A549 (cell line): Measurements from ENCODE around the gene DLG2. TPM values are rescaled to one million over a fixed set of nuclear protein-coding genes. Genes with fewer than 3 reads are reported as not detected.

ENCODE experiments used
- ATAC-seq, 2 experiments: fragments of 200-7000 bp in 1 of 2; fragments of >200 bp in 1 of 2; cut with Nextera tagmentation in 1 of 2; cut with Tn5 transposase in 1 of 2; 3 replicates each; pipeline versions ENCODE4 v1.8.0 to v1.9.1; 2018 to 2020; ENCODE audit warnings: mild to moderate bottlenecking in 1 of 2, moderate library complexity in 1 of 2
- CTCF ChIA-PET: fragments of 300-600 bp; sonication (Branson Sonifier 250); formaldehyde crosslinking; extraction: SDS; loops from one replicate; lab custom pipeline; 2021; ENCODE audit warnings: antibody characterized with exemption, inconsistent platforms; lab: Yijun Ruan, JAX
- POLR2A ChIA-PET: fragments of 350-600 bp; formaldehyde crosslinking; extraction: SDS; loops from one replicate; lab custom pipeline; 2021; ENCODE audit warnings: antibody characterized with exemption, inconsistent platforms; lab: Yijun Ruan, JAX
- DNase-seq, 2 experiments: peaks; one replicate each; pipeline versions ENCODE4 v3.0.0 to v3.0.0-alpha.2; 2011 to 2016; ENCODE audit warnings: low read depth in 1 of 2, low spot score in 1 of 2
- FAIRE-seq: peaks from 2 replicates; lab custom pipeline; 2011; peaks lifted over from hg19 to GRCh38; lab: Jason Lieb, UNC
- H3K27ac ChIP-seq, 2 experiments: fragments of >200 bp; sonication (Bioruptor Twin); formaldehyde crosslinking; 3 replicates each; pipeline ENCODE4 v1.5.1; 2016 to 2017
- H3K4me1 ChIP-seq: fragments of >200 bp; sonication (Bioruptor Twin); formaldehyde crosslinking; 3 replicates; pipeline ENCODE4 v1.6.1; 2016
- H3K4me2 ChIP-seq: fragments of >200 bp; sonication (Bioruptor Twin); formaldehyde crosslinking; 3 replicates; pipeline ENCODE4 v1.6.1; 2016
- H3K4me3 ChIP-seq: fragments of >200 bp; sonication (Bioruptor Twin); formaldehyde crosslinking; 3 replicates; pipeline ENCODE4 v1.5.1; 2016
- H3K9me3 ChIP-seq: fragments of >200 bp; sonication (Bioruptor Twin); formaldehyde crosslinking; 3 replicates; pipeline ENCODE4 v1.6.1; 2016
- CEBPB ChIP-seq, 2 experiments: fragments of >200 bp in 1 of 2; sonication (Bioruptor Twin) in 1 of 2; formaldehyde crosslinking in 1 of 2; IDR thresholded peaks; 2 replicates each; pipeline ENCODE4 v1.6.1; 2012 to 2016
- CHD2 ChIP-seq: fragments of 150-350 bp; IDR thresholded peaks from 2 replicates; pipeline ENCODE4 v1.6.1; 2014; ENCODE audit warnings: low read length; ENCODE audit not compliant: partially characterized antibody
- CTCF ChIP-seq: fragments of >200 bp; sonication (Bioruptor Twin); formaldehyde crosslinking; IDR thresholded peaks from 3 replicates; pipeline ENCODE4 v1.5.1; 2016
- ELK1 ChIP-seq: fragments of 150-350 bp; IDR thresholded peaks from 2 replicates; pipeline ENCODE4 v1.6.1; 2014; ENCODE audit warnings: low read depth, mild to moderate bottlenecking, low read length
- EP300 ChIP-seq, 2 experiments: fragments of >200 bp; sonication (Bioruptor Twin); formaldehyde crosslinking; IDR thresholded peaks; 2 replicates in 1 of 2; 3 replicates in 1 of 2; pipeline ENCODE4 v1.6.1; 2016 to 2017
- ESRRA ChIP-seq: fragments of 150-350 bp; IDR thresholded peaks from 2 replicates; pipeline ENCODE4 v1.6.1; 2014; ENCODE audit warnings: mild to moderate bottlenecking, low read length, borderline replicate concordance
- FOSB ChIP-seq: fragments of 250-450 bp; sonication (Bioruptor Pico); IDR thresholded peaks from 2 replicates; pipeline ENCODE4 v1.5.0; 2020; ENCODE audit warnings: mild to moderate bottlenecking, moderate library complexity
- FOXS1 ChIP-seq: fragments of 250-450 bp; sonication (Bioruptor Pico); IDR thresholded peaks from 2 replicates; pipeline ENCODE4 v1.5.0; 2020; ENCODE audit warnings: mild to moderate bottlenecking, moderate library complexity
- GATA3 ChIP-seq: IDR thresholded peaks from 2 replicates; pipeline ENCODE4 v1.6.1; 2012; ENCODE audit warnings: borderline replicate concordance
- HDAC2 ChIP-seq: fragments of 200-600 bp; sonication (generic); IDR thresholded peaks from 2 replicates; pipeline ENCODE4 v1.6.1; 2016
- HMGXB4 ChIP-seq: fragments of 250-450 bp; sonication (Bioruptor Pico); IDR thresholded peaks from 2 replicates; pipeline ENCODE4 v1.5.0; 2021; ENCODE audit warnings: mild to moderate bottlenecking, moderate library complexity, borderline replicate concordance
- HOXA7 ChIP-seq: fragments of 250-450 bp; sonication (Bioruptor Pico); IDR thresholded peaks from 2 replicates; pipeline ENCODE4 v1.5.0; 2020; ENCODE audit warnings: mild to moderate bottlenecking, moderate library complexity
- MAFK ChIP-seq: fragments of 450-650 bp; IDR thresholded peaks from 2 replicates; pipeline ENCODE4 v1.6.1; 2014; ENCODE audit not compliant: partially characterized antibody
- MAX ChIP-seq: IDR thresholded peaks from 2 replicates; pipeline ENCODE4 v1.6.1; 2012
- MAZ ChIP-seq: fragments of 150-350 bp; IDR thresholded peaks from 2 replicates; pipeline ENCODE4 v1.6.1; 2014; ENCODE audit warnings: antibody characterized with exemption, low read depth, low read length, borderline replicate concordance
- NPAS2 ChIP-seq: fragments of 250-450 bp; sonication (Bioruptor Pico); IDR thresholded peaks from 2 replicates; pipeline ENCODE4 v1.8.0; 2022; ENCODE audit warnings: mild to moderate bottlenecking, moderate library complexity, borderline replicate concordance
- PHF8 ChIP-seq: fragments of 200-600 bp; sonication (generic); IDR thresholded peaks from 2 replicates; pipeline ENCODE4 v1.6.1; 2016; ENCODE audit warnings: low read depth, mild to moderate bottlenecking, antibody characterized with exemption, moderate library complexity, borderline replicate concordance
- POLR2A ChIP-seq: IDR thresholded peaks from 2 replicates; pipeline ENCODE4 v1.6.1; 2012; ENCODE audit warnings: mild to moderate bottlenecking, low read length
- RAD21 ChIP-seq, 2 experiments: fragments of >200 bp in 1 of 2; sonication (Bioruptor Twin) in 1 of 2; formaldehyde crosslinking in 1 of 2; IDR thresholded peaks in 1 of 2; conservative IDR thresholded peaks in 1 of 2; 2 replicates in 1 of 2; 3 replicates in 1 of 2; pipeline ENCODE4 v1.6.1; 2012 to 2018; ENCODE audit warnings: inconsistent platforms in 1 of 2
- RNF2 ChIP-seq: fragments of 200-600 bp; sonication (generic); IDR thresholded peaks from 2 replicates; pipeline ENCODE4 v1.6.1; 2016; ENCODE audit warnings: low read depth, mild to moderate bottlenecking, antibody characterized with exemption, moderate library complexity, borderline replicate concordance
- SMC3 ChIP-seq: fragments of >200 bp; sonication (Bioruptor Twin); formaldehyde crosslinking; IDR thresholded peaks from 3 replicates; pipeline ENCODE4 v1.6.1; 2018; ENCODE audit warnings: inconsistent platforms
- SREBF2 ChIP-seq: fragments of 450-650 bp; IDR thresholded peaks from 2 replicates; pipeline ENCODE4 v1.6.1; 2014; ENCODE audit warnings: mild to moderate bottlenecking, moderate library complexity
- ZC3H11A ChIP-seq: fragments of 450-650 bp; IDR thresholded peaks from 2 replicates; pipeline ENCODE4 v1.6.1; 2014; ENCODE audit warnings: antibody characterized with exemption, mild to moderate bottlenecking
- ZFP36 ChIP-seq: fragments of 450-650 bp; IDR thresholded peaks from 2 replicates; pipeline ENCODE4 v1.6.1; 2014; ENCODE audit warnings: borderline replicate concordance; ENCODE audit not compliant: partially characterized antibody
- ZNF302 ChIP-seq: fragments of 250-450 bp; sonication (Bioruptor Pico); IDR thresholded peaks from 2 replicates; pipeline ENCODE4 v1.9.0; 2021; ENCODE audit warnings: inconsistent platforms, mild to moderate bottlenecking, moderate library complexity
- WGBS: methylation state at CpG from one replicate; pipeline ENCODE4 v1.1.6; 2017; ENCODE audit errors: missing lambda C conversion rate; 5-methylcytosine and 5-hydroxymethylcytosine counted together
- polyA plus RNA-seq, 4 experiments: library from polyadenylated mRNA; depleted of rRNA in 3 of 4; stranded (reverse); fragments of >200 nt; fragmentation: RNase III in 1 of 4; extraction: RNeasy Plus Mini Kit Qiagen cat#74134 plus additional on column Dnase treatment in 1 of 4; gene quantifications; 2 replicates in 3 of 4; 3 replicates in 1 of 4; pipeline ENCODE4 v1.2.3, GENCODE V29; 2011 to 2017

The DLG2 gene
- polyA plus RNA-seq, 2 of the 4 experiments (the other 2 are of a cell fraction) = 0.26 to 0.79 TPM

GRCh38 chr11:84923489-84923888 is 703.7 kb downstream of the DLG2 start:
- no peak for FAIRE-seq
- TF ChIP-seq ZC3H11A = no peak
- no peak for DNase-seq
- Histone ChIP-seq H3K9me3 (no peaks in the 10 kb centered on the region), H3K4me3 (no peak overlapping the region), H3K4me1 (no peaks in the 10 kb centered on the region), H3K4me2 (no peak overlapping the region), H3K27ac (no peak overlapping the region)
- no peak for ATAC-seq
- 60% methylated on average over 4 of the region's 4 CpGs for WGBS
- ChIA-PET CTCF (interaction anchor here (0.6 to 0.9 kb wide), 2 partner anchors 29 to 122 kb away, joined by 3 read pairs; no protein-coding TSS in a partner anchor), POLR2A (no interaction called here)

- H3K4me2 ChIP-seq = no peak overlapping the region
- CTCF ChIA-PET = interaction anchor here (0.6 to 0.9 kb wide), 2 partner anchors 29 to 90 kb away, joined by 3 read pairs; no protein-coding TSS in a partner anchor
These were observed 704.3 kb downstream of the DLG2 start for GRCh38 chr11:84922836-84923235.

GRCh38 chr11:84922212-84922805 is 704.8 kb downstream of the DLG2 start:
- Histone ChIP-seq H3K4me2 (no peak overlapping the region), H3K9me3 (no peaks in the 10 kb centered on the region), H3K4me1 (no peaks in the 10 kb centered on the region), H3K27ac (no peak overlapping the region), H3K4me3 (no peak overlapping the region)
- ChIA-PET POLR2A (interaction anchor here (0.7 kb wide), 1 partner anchor 463 kb away, joined by 5 read pairs; no protein-coding TSS in a partner anchor), CTCF (interaction anchor here (0.6 to 0.9 kb wide), 2 partner anchors 30 to 89 kb away, joined by 3 read pairs; no protein-coding TSS in a partner anchor)
- DNase-seq (no peak), FAIRE-seq (no peak), ATAC-seq (no peak)
- 52% methylated on average over 7 of the region's 7 CpGs for WGBS
- no peak for TF ChIP-seq SMC3
- TF ChIP-seq PHF8 = no peak
- no peak for TF ChIP-seq EP300 (IDR thresholded peaks at IDR 0.05)
- no peak for TF ChIP-seq ESRRA
- TF ChIP-seq MAFK = no peak
- TF ChIP-seq ZC3H11A = no peak
- no peak for TF ChIP-seq ZFP36

More at GRCh38 chr11:84922836-84923235, 704.3 kb downstream of the DLG2 start:
- FAIRE-seq = no peak
- no peak for TF ChIP-seq EP300 (IDR thresholded peaks at IDR 0.05)
- TF ChIP-seq ZNF302 (CRISPR knock-in tag) = no peak
- no peak for TF ChIP-seq HDAC2
- no peak for TF ChIP-seq CTCF
- TF ChIP-seq MAZ = no peak
- Histone ChIP-seq H3K9me3 (no peaks in the 10 kb centered on the region), H3K4me1 (no peaks in the 10 kb centered on the region), H3K27ac (no peak overlapping the region), H3K4me3 (no peak overlapping the region)
- DNase-seq = no peak
- 34% methylated on average over 11 of the region's 13 CpGs for WGBS
- no peak for ATAC-seq
- POLR2A ChIA-PET = no interaction called here

- FAIRE-seq = no peak
- Histone ChIP-seq H3K9me3 (no peaks in the 10 kb centered on the region), H3K4me1 (no peaks in the 10 kb centered on the region), H3K4me3 (no peak overlapping the region), H3K27ac (no peak overlapping the region), H3K4me2 (no peak overlapping the region)
- ChIA-PET CTCF (no interaction called here), POLR2A (no interaction called here)
- DNase-seq = no peak
- ATAC-seq = no peak
- TF ChIP-seq MAX (no peak), RNF2 (no peak), POLR2A (no peak), HMGXB4 (no peak), CHD2 (no peak), EP300 (IDR thresholded peaks at IDR 0.05) (no peak), FOSB (no peak), HOXA7 (no peak), RAD21 (conservative IDR thresholded peaks at IDR 0.05 in 1 of 2, IDR thresholded peaks at IDR 0.05 in 1 of 2) (no peak), ELK1 (no peak), CEBPB (IDR thresholded peaks at IDR 0.05) (no peak), ZFP36 (no peak), GATA3 (no peak), FOXS1 (CRISPR knock-in tag) (no peak), NPAS2 (CRISPR knock-in tag) (no peak), SREBF2 (no peak)
- 3% methylated on average over 2 of the region's 2 CpGs for WGBS
These were observed 712.6 kb downstream of the DLG2 start for GRCh38 chr11:84914511-84914910.
